HUES48 (cell line): ENCODE data around the gene SUSD1.
A peak's percentile ranks its signal among the peaks of the same experiment; 100 is the strongest.
"Not testable (repeated sequence)": the region's sequence is repeated elsewhere in the genome, so short reads cannot be mapped to it uniquely, and the experiment has no call there.

Experiments
- H3K27ac ChIP-seq: one replicate; pipeline ENCODE4 v1.7.0; 2013; ENCODE audit warnings: low read depth, low read length, inconsistent platforms
- H3K27me3 ChIP-seq: 2 replicates; pipeline ENCODE4 v1.6.1; 2013; ENCODE audit warnings: mild to moderate bottlenecking, low read length; ENCODE audit not compliant: control insufficient read depth, insufficient read depth
- H3K36me3 ChIP-seq: 2 replicates; pipeline ENCODE4 v1.6.1; 2013; ENCODE audit warnings: low read length; ENCODE audit not compliant: control insufficient read depth, insufficient read depth
- H3K4me1 ChIP-seq: 2 replicates; pipeline ENCODE4 v1.6.1; 2013; ENCODE audit warnings: mild to moderate bottlenecking, low read length; ENCODE audit not compliant: control insufficient read depth, insufficient read depth
- H3K4me3 ChIP-seq: 2 replicates; pipeline ENCODE4 v1.5.1; 2013; ENCODE audit warnings: mild to moderate bottlenecking, low read depth, low read length
- H3K9ac ChIP-seq: 2 replicates; pipeline ENCODE4 v1.6.1; 2013; ENCODE audit warnings: mild to moderate bottlenecking, low read depth, low read length, moderate library complexity
- H3K9me3 ChIP-seq: 2 replicates; pipeline ENCODE4 v1.6.1; 2013; ENCODE audit warnings: low read length; ENCODE audit not compliant: control insufficient read depth, insufficient read depth

The SUSD1 gene

DNA sequence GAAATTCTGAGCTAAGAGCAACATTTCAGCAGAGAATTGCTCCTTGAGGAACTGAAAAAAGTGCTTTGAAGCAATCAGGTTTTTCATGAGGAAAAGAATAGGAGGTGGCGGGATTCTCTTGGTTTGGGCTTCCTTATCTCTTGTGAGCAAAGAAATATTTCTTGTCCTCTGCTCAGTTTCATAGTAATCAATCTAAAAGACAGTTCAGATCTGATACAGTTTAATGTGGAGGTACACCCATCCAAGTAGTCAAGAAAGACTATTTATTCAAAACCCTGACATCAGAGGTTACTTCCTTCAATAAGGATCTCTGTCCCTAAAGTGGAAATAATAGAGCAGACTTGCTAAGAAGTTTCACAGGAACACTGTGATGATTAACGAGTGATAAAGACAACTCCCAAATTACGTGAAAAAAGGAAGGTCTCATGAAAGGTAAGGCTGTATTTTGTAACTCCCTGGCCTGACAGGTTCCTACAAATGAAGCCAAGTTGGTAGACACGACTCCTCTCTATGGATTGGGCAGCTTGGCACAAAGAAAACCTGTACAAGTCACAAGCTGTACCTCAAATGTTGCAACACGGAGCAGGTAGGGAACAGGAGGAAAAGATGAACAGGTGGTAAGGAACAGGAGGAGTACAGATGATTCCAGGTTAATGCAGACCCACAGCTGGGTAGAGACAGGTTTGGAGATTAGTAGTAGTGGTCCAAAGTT, 94.1 kb downstream of the SUSD1 start:
- no peak overlapping the region for H3K4me3 ChIP-seq
- H3K27ac ChIP-seq, result no peak overlapping the region
- no peaks in the 10 kb centered on the region for H3K4me1 ChIP-seq
- H3K36me3 ChIP-seq, result no peaks in the 10 kb centered on the region
- no peaks in the 10 kb centered on the region for H3K9me3 ChIP-seq
- no peaks in the 10 kb centered on the region for H3K27me3 ChIP-seq
- no peak overlapping the region for H3K9ac ChIP-seq

DNA sequence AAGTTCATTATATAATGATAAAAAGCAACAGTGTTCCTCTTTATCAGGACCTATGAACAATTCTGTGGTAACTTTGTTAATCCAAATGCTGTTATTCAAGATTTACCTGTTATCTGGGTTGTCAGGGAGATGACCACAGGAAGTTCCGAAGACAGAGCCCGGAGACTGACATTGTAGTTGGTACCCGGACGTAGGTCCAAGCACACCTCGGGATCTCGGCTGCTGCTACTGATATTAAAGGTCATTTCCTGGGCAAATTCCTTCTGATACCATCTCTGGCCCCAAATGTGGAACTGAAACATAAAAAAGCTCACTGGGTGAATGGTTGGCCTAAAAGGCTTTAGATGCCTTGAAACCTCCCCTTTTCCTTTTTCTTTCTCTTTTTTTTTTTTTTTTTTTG, 96.7 kb downstream of the SUSD1 start:
- Histone ChIP-seq H3K27me3 (no peaks in the 10 kb centered on the region), H3K9ac (no peak overlapping the region), H3K4me3 (no peak overlapping the region), H3K9me3 (no peaks in the 10 kb centered on the region), H3K27ac (no peak overlapping the region), H3K4me1 (0 out of 2 replicates have a peak, but pooled peaks cover 3% of the 10 kb centered on the region), H3K36me3 (no peaks in the 10 kb centered on the region)

GRCh38 chr9:112076814-112077213, 98.3 kb downstream of the SUSD1 start:
- Histone ChIP-seq H3K9ac (no peak overlapping the region), H3K4me1 (peaks cover 9% of the 10 kb centered on the region; the same call in 1 of the 2 replicates), H3K9me3 (no peaks in the 10 kb centered on the region), H3K27ac (no peak overlapping the region), H3K36me3 (no peaks in the 10 kb centered on the region), H3K4me3 (no peak overlapping the region), H3K27me3 (no peaks in the 10 kb centered on the region)

DNA sequence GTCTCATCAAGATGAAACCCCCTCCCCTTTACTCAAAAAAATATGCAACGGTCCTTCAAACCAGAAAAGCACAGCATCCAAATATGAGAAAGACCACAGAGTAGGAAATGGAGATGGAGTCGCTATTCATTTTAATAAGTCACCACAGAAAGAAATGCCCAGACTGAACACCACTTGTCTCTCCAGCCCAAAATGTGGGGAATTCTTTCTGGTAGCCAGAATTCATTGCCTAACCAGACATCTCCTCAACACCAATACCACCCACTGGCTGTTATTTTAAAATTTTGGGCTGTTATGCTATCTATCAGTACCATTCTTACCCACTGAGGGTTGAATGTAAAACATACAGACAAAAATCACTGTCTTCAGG, 100.1 kb downstream of the SUSD1 start:
- no peaks in the 10 kb centered on the region for H3K36me3 ChIP-seq
- H3K9ac ChIP-seq, result no peak overlapping the region
- H3K9me3 ChIP-seq, result no peaks in the 10 kb centered on the region
- no peaks in the 10 kb centered on the region for H3K27me3 ChIP-seq
- H3K4me3 ChIP-seq, result no peak overlapping the region
- peaks cover 9% of the 10 kb centered on the region; the same call in 1 of the 2 replicates for H3K4me1 ChIP-seq
- H3K27ac ChIP-seq, result no peak overlapping the region

DNA sequence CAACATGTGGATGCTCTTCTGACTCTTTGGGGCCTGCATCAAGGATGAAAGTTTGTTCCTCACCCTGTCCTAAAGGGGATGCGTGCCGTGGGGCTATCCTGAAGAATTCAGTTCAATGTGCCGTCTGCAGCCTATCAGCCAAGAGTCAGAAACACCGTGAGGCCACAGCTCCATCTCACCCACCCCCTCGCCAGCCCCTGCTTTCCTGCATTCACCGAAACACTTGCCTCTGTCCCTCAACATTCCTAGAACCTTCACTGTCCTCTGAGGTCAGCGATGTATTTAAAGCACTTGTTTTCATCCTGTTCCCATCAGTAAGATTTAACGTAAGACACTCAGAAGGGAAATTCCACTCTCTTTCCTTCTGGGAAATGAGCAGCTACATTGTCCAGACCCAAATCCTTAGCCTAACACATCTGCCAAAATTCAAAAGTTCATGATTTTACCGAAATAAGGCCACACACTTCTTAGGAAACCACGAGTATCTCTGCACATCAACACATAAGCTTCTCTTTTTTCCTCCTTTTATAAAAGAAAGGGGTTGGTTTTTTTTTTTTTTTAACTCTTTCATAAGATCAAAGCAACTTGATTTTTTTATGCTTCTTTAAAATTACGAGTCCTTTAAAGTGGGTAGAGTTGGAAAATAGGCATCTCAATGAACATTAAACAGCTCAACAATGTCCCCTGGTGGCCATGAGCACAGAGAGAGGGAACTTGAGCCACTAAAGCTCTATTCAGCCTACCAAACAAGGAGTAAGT, 100.7 kb downstream of the SUSD1 start:
- Histone ChIP-seq H3K4me1 (peaks cover 9% of the 10 kb centered on the region; the same call in 1 of the 2 replicates), H3K36me3 (no peaks in the 10 kb centered on the region), H3K27me3 (no peaks in the 10 kb centered on the region), H3K27ac (no peak overlapping the region), H3K9me3 (no peaks in the 10 kb centered on the region), H3K4me3 (no peak overlapping the region), H3K9ac (no peak overlapping the region)

GRCh38 chr9:112073639-112074173, 101.4 kb downstream of the SUSD1 start:
- H3K9ac ChIP-seq, H3K27ac ChIP-seq: not testable (repeated sequence)

GRCh38 chr9:112072721-112073638, 102.1 kb downstream of the SUSD1 start:
- no peak overlapping the region for H3K4me3 ChIP-seq
- no peaks in the 10 kb centered on the region for H3K27me3 ChIP-seq
- no peaks in the 10 kb centered on the region for H3K9me3 ChIP-seq
- no peak overlapping the region for H3K27ac ChIP-seq
- H3K9ac ChIP-seq, result no peak overlapping the region
- H3K4me1 ChIP-seq, result peaks cover 9% of the 10 kb centered on the region; the same call in 1 of the 2 replicates
- H3K36me3 ChIP-seq, result no peaks in the 10 kb centered on the region

More at GRCh38 chr9:112073639-112074173, 101.4 kb downstream of the SUSD1 start:
- not testable (repeated sequence) for H3K27me3 ChIP-seq, H3K9me3 ChIP-seq, H3K36me3 ChIP-seq, H3K4me3 ChIP-seq, H3K4me1 ChIP-seq

GRCh38 chr9:112069318-112070169, 105.6 kb downstream of the SUSD1 start:
- Histone ChIP-seq H3K4me1 (peaks cover 22% of the 10 kb centered on the region), H3K27me3 (no peaks in the 10 kb centered on the region), H3K27ac (no peak overlapping the region), H3K9me3 (no peaks in the 10 kb centered on the region), H3K36me3 (no peaks in the 10 kb centered on the region), H3K4me3 (no peak overlapping the region), H3K9ac (no peak overlapping the region)

DNA sequence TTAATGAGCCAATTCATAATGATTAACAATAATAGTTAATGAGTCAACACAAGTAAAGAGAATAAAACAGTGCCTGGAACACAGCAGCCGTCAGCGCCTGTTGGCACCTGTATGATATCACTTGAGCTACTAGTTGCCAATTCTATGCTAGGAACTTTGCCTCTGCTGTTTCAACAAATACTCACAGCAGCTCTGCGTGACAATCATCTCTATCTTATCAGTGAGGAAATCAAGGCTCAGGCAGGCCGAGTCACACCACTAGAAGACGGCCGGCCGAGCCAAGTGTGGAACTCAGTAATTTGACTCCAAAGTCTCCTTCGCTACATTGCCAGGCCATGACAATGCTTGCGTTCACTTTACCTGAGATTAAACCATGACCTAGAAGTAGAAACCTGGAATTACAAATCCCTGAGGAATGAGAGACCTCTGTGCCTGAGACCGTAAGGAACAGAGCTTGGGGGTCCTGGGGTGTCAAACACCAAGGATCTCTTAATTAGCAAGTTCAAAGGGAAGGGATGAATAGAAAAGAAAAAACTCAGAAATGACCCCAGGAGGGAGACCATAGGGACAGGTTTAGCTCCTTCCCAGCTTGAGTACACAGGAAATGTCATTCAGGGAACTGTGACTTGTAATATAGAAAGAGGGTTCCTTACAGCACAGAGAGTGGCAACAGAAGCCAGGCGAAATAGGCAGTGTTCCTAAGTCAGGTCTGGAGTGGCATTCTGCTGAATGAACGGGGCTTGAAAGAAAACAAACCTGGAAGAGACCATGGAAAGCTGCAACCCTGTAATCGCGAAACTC, 109.1 kb downstream of the SUSD1 start:
- H3K27ac ChIP-seq, result peak overlapping the region; percentile 76
- no peaks in the 10 kb centered on the region for H3K9me3 ChIP-seq
- H3K9ac ChIP-seq, result no peak overlapping the region
- H3K4me1 ChIP-seq, result peaks cover 19% of the 10 kb centered on the region
- no peaks in the 10 kb centered on the region for H3K27me3 ChIP-seq
- no peaks in the 10 kb centered on the region for H3K36me3 ChIP-seq
- no peak overlapping the region for H3K4me3 ChIP-seq
